SK-N-SH (cell line): ENCODE data around the gene GHRHR. TPM values are rescaled to one million over a fixed set of nuclear protein-coding genes. Genes with fewer than 3 reads are reported as not detected.

Source experiments
- CTCF ChIA-PET: fragments of 300-600, 350-600 bp; formaldehyde crosslinking; extraction: SDS; loops from one replicate; lab custom pipeline; 2021; lab: Yijun Ruan, JAX
- POLR2A ChIA-PET: fragments of 350-600 bp; sonication (Branson Sonifier 250); formaldehyde crosslinking; extraction: SDS; loops from one replicate; lab custom pipeline; 2020; ENCODE audit warnings: antibody characterized with exemption, inconsistent platforms; lab: Yijun Ruan, JAX
- DNase-seq: peaks from one replicate; pipeline ENCODE4 v3.0.0; 2012
- H2AFZ ChIP-seq: fragments of 200-600 bp; sonication (generic); 2 replicates; pipeline ENCODE4 v1.8.1; 2016; ENCODE audit warnings: antibody characterized with exemption, mild to moderate bottlenecking, low read depth
- H3F3A ChIP-seq: fragments of 200-600 bp; sonication (generic); replicated peaks from 2 replicates; pipeline ENCODE3; 2016; ENCODE audit warnings: antibody characterized with exemption, mild to moderate bottlenecking; ENCODE audit not compliant: insufficient read depth
- H3K27ac ChIP-seq, 2 experiments: fragments of 200-500 bp in 1 of 2; fragments of 200-600 bp in 1 of 2; sonication (Bioruptor generic) in 1 of 2; sonication (generic), shearing (Covaris generic) in 1 of 2; 2 replicates each; pipeline versions ENCODE4 v1.5.1 to v1.6.1; 2014 to 2016; ENCODE audit warnings: low read depth in 2 of 2, inconsistent platforms in 1 of 2, low read length in 1 of 2, mild to moderate bottlenecking in 1 of 2, mixed read lengths in 1 of 2
- H3K27me3 ChIP-seq: fragments of 200-600 bp; sonication (generic), shearing (Covaris generic); 2 replicates; pipeline ENCODE4 v1.6.1; 2016; ENCODE audit warnings: mixed run types; ENCODE audit not compliant: insufficient read depth
- H3K36me3 ChIP-seq, 2 experiments: fragments of 200-500 bp in 1 of 2; fragments of 200-600 bp in 1 of 2; sonication (Bioruptor generic) in 1 of 2; sonication (generic) in 1 of 2; replicated peaks in 1 of 2; 2 replicates each; pipeline versions ENCODE3 to v1.5.1; 2014 to 2016; ENCODE audit warnings: low read length in 1 of 2, mild to moderate bottlenecking in 1 of 2; ENCODE audit not compliant: insufficient read depth in 2 of 2, control insufficient read depth in 1 of 2
- H3K4me1 ChIP-seq, 2 experiments: fragments of 200-500 bp in 1 of 2; fragments of 200-600 bp in 1 of 2; sonication (Bioruptor generic) in 1 of 2; sonication (generic), shearing (Covaris generic) in 1 of 2; 2 replicates each; pipeline versions ENCODE4 v1.5.1 to v1.6.1; 2014 to 2016; ENCODE audit warnings: low read depth in 1 of 2, low read length in 1 of 2, mixed run types in 1 of 2; ENCODE audit not compliant: insufficient read depth in 2 of 2, control insufficient read depth in 1 of 2
- H3K4me2 ChIP-seq: fragments of 200-600 bp; sonication (generic), shearing (Covaris generic); 2 replicates; pipeline ENCODE4 v1.6.1; 2017; ENCODE audit warnings: mixed run types
- H3K4me3 ChIP-seq, 2 experiments: fragments of 200-500 bp in 1 of 2; fragments of 200-600 bp in 1 of 2; sonication (Bioruptor generic) in 1 of 2; sonication (generic), shearing (Covaris generic) in 1 of 2; 2 replicates each; pipeline versions ENCODE4 v1.5.1 to v1.8.1; 2014 to 2016; ENCODE audit warnings: low read depth in 2 of 2, inconsistent platforms in 1 of 2, low read length in 1 of 2, mild to moderate bottlenecking in 1 of 2, mixed read lengths in 1 of 2, moderate library complexity in 1 of 2
- H3K79me2 ChIP-seq: fragments of 200-600 bp; sonication (generic); 2 replicates; pipeline ENCODE4 v1.8.1; 2017; ENCODE audit warnings: mild to moderate bottlenecking; ENCODE audit not compliant: insufficient read depth
- H3K9ac ChIP-seq: fragments of 200-600 bp; sonication (generic); 2 replicates; pipeline ENCODE4 v1.6.1; 2017; ENCODE audit warnings: mixed run types
- H3K9me2 ChIP-seq: fragments of 200-600 bp; sonication (generic); 2 replicates; pipeline ENCODE4 v1.6.1; 2017; ENCODE audit warnings: mixed run types
- H3K9me3 ChIP-seq: fragments of 200-600 bp; sonication (generic); 2 replicates; pipeline ENCODE4 v1.6.1; 2017; ENCODE audit warnings: mixed run types, mild to moderate bottlenecking, moderate library complexity
- H4K20me1 ChIP-seq: fragments of 200-600 bp; sonication (generic); 2 replicates; pipeline ENCODE4 v1.6.1; 2017; ENCODE audit warnings: mild to moderate bottlenecking, mixed run types; ENCODE audit not compliant: insufficient read depth
- CHD2 ChIP-seq: fragments of 150-350 bp; IDR thresholded peaks from 2 replicates; pipeline ENCODE4 v1.6.1; 2018; ENCODE audit warnings: low read length; ENCODE audit not compliant: partially characterized antibody
- EP300 ChIP-seq, 2 experiments: IDR thresholded peaks; 2 replicates each; pipeline versions ENCODE4 v1.4.0 to v1.6.1; 2012; ENCODE audit warnings: borderline replicate concordance in 1 of 2, low read depth in 1 of 2, low read length in 1 of 2
- FOSL2 ChIP-seq: IDR thresholded peaks from 2 replicates; pipeline ENCODE4 v1.4.0; 2012; ENCODE audit warnings: low read depth, mild to moderate bottlenecking, moderate library complexity, borderline replicate concordance
- FOXJ3 ChIP-seq: sonication (generic); formaldehyde crosslinking; IDR thresholded peaks from 2 replicates; pipeline ENCODE4 v1.5.1; 2020; ENCODE audit warnings: mild to moderate bottlenecking, missing genetic modification reagents
- GABPA ChIP-seq: IDR thresholded peaks from 2 replicates; pipeline ENCODE4 v1.4.0; 2012; ENCODE audit warnings: low read depth, mild to moderate bottlenecking
- GATA2 ChIP-seq: sonication (generic); formaldehyde crosslinking; IDR thresholded peaks from 2 replicates; pipeline ENCODE4 v1.5.0; 2020; ENCODE audit warnings: mild to moderate bottlenecking, missing genetic modification reagents
- IRF3 ChIP-seq: fragments of 150-350 bp; IDR thresholded peaks from 2 replicates; pipeline ENCODE4 v1.6.1; 2016; ENCODE audit warnings: mild to moderate bottlenecking, low read depth, low read length
- MXI1 ChIP-seq: IDR thresholded peaks from 2 replicates; pipeline ENCODE4 v1.6.1; 2012; ENCODE audit warnings: mild to moderate bottlenecking, low read depth, low read length, improper control_type of control experiment
- PBX3 ChIP-seq: IDR thresholded peaks from 2 replicates; pipeline ENCODE4; 2012
- POLR2AphosphoS5 ChIP-seq: IDR thresholded peaks from 2 replicates; pipeline ENCODE4 v1.6.1; 2012; ENCODE audit warnings: low read depth, low read length
- RFX5 ChIP-seq: IDR thresholded peaks from 2 replicates; pipeline ENCODE4 v1.6.1; 2012; ENCODE audit warnings: mild to moderate bottlenecking, improper control_type of control experiment, low read length
- RXRA ChIP-seq: IDR thresholded peaks from 2 replicates; pipeline ENCODE4 v1.4.0; 2012; ENCODE audit warnings: low read depth, mild to moderate bottlenecking, borderline replicate concordance
- SMC3 ChIP-seq: IDR thresholded peaks from 2 replicates; pipeline ENCODE4 v1.6.1; 2012; ENCODE audit warnings: low read depth, low read length, improper control_type of control experiment
- TAF1 ChIP-seq: IDR thresholded peaks from 2 replicates; pipeline ENCODE4 v1.6.1; 2012; ENCODE audit warnings: low read depth, mild to moderate bottlenecking, low read length, moderate library complexity, borderline replicate concordance
- TCF12 ChIP-seq: IDR thresholded peaks from 2 replicates; pipeline ENCODE4 v1.4.0; 2012
- TEAD4 ChIP-seq: IDR thresholded peaks from 2 replicates; pipeline ENCODE4 v1.4.0; 2012; ENCODE audit warnings: mild to moderate bottlenecking, borderline replicate concordance; ENCODE audit not compliant: insufficient read depth
- USF1 ChIP-seq: IDR thresholded peaks from 2 replicates; pipeline ENCODE4 v1.4.0; 2012; ENCODE audit warnings: low read depth, borderline replicate concordance
- WGBS: methylation state at CpG from one replicate; pipeline ENCODE4 v1.1.6; 2017; ENCODE audit warnings: low lambda C conversion rate; 5-methylcytosine and 5-hydroxymethylcytosine counted together
- polyA plus RNA-seq, 3 experiments: library from polyadenylated mRNA; depleted of rRNA; stranded (reverse); fragments of >200 nt; gene quantifications; 2 replicates each; pipeline ENCODE4 v1.2.3, GENCODE V29; 2012

Gene GHRHR
- polyA plus RNA-seq, 1 of the 3 experiments (the other 2 are of a cell fraction): not detected

- H4K20me1 ChIP-seq: no peaks in the 10 kb centered on the region
- ChIA-PET POLR2A (interaction anchor here (0.9 kb wide), 1 partner anchor 31 kb away, joined by 3 read pairs; no protein-coding TSS in a partner anchor), CTCF (interaction anchor here (1.3 to 31.8 kb wide), 6 partner anchors 11 to 145 kb away, joined by 4 to 1191 read pairs (median 68); partner anchors contain the start of gene ADCYAP1R1)
- H3K9ac ChIP-seq: no peak overlapping the region
- no peaks in the 10 kb centered on the region for H3K27me3 ChIP-seq
- H3K9me2 ChIP-seq: no peaks in the 10 kb centered on the region
- H3K27ac ChIP-seq: no peak overlapping the region
- no peaks in the 10 kb centered on the region for H3K9me3 ChIP-seq
- WGBS: 57% methylated on average over 15 of the region's 16 CpGs
- no peak overlapping the region for H2AFZ ChIP-seq
- TF ChIP-seq TCF12 (no peak), GATA2 (CRISPR knock-in tag) (no peak), PBX3 (no peak), SMC3 (no peak), POLR2AphosphoS5 (no peak), TEAD4 (no peak), RFX5 (no peak), CHD2 (no peak), MXI1 (no peak), FOSL2 (no peak), USF1 (no peak), FOXJ3 (no peak), IRF3 (no peak), GABPA (no peak), RXRA (no peak), TAF1 (no peak), EP300 (IDR thresholded peaks at IDR 0.05; ENCODE audit: borderline replicate concordance in 1 of 2, low read depth in 1 of 2, low read length in 1 of 2) (no peak)
- TF ChIP-seq, all 33 proteins: peak for 0
- Histone ChIP-seq H3K4me3 (no peak overlapping the region), H3K36me3 (no peaks in the 10 kb centered on the region), H3F3A (no peaks in the 10 kb centered on the region), H3K4me1 (peaks cover 0 to 7% of the 10 kb centered on the region in 2 experiments; a peak in 1 of 4 replicates), H3K4me2 (no peak overlapping the region), H3K79me2 (no peaks in the 10 kb centered on the region)
- peak; percentile 47 for DNase-seq
These were observed 25.5 kb downstream of the GHRHR start for GRCh38 chr7:30989008-30989823.
